Bone marrow (tissue), 2 donors: Measurements from ENCODE around the gene RAB34.
A peak's percentile ranks its signal among the peaks of the same experiment; 100 is the strongest.

Experiments used
- DNase-seq, 2 donors: peaks; one replicate each; lab custom pipeline; 2025; lab: John Stamatoyannopoulos, UW

RAB34 gene

GRCh38 chr17:28717578-28718332 lies at the start of gene RAB34:
RAB34 (minus strand) TSS chr17:28717868; CDS start chr17:28717266, 602 bp downstream.
- peak; percentile 47 to 77 for DNase-seq

GRCh38 chr17:28765038-28765437 lies 47.4 kb upstream of the RAB34 start:
- DNase-seq: no peak

GRCh38 chr17:28763804-28764266 lies 46.2 kb upstream of the RAB34 start:
- peak; percentile 12 to 46 for DNase-seq

- DNase-seq: no peak
These were observed 45.6 kb upstream of the RAB34 start for GRCh38 chr17:28763137-28763799.

- peak in 1 of 2 donors; percentile 20 for DNase-seq
These were observed 43.2 kb upstream of the RAB34 start for GRCh38 chr17:28760601-28761562.

GRCh38 chr17:28759256-28759865 lies 41.7 kb upstream of the RAB34 start:
- no peak for DNase-seq

- no peak for DNase-seq
These were observed 40.9 kb upstream of the RAB34 start for GRCh38 chr17:28758411-28759121.

- no peak for DNase-seq
These were observed 38.6 kb upstream of the RAB34 start for GRCh38 chr17:28756049-28756804.

GRCh38 chr17:28755486-28755885 lies 37.8 kb upstream of the RAB34 start:
- no peak for DNase-seq

- DNase-seq: no peak
These were observed 34.1 kb upstream of the RAB34 start for GRCh38 chr17:28751600-28752366.

- DNase-seq: peak; percentile 59 to 82
These were observed 32.7 kb upstream of the RAB34 start for GRCh38 chr17:28750178-28751047.

- DNase-seq: no peak
These were observed 32.0 kb upstream of the RAB34 start for GRCh38 chr17:28749516-28750177.

- no peak for DNase-seq
These were observed 31.3 kb upstream of the RAB34 start for GRCh38 chr17:28748852-28749515.

GRCh38 chr17:28747801-28748750 lies 30.4 kb upstream of the RAB34 start:
- no peak for DNase-seq

GRCh38 chr17:28747051-28747691 lies 29.5 kb upstream of the RAB34 start:
- no peak for DNase-seq

GRCh38 chr17:28746611-28747050 lies 29.0 kb upstream of the RAB34 start:
- DNase-seq: no peak
